ENCODE data around the gene KIF16B.

The KIF16B gene

GRCh38 chr20:16280219-16280618 lies 293.0 kb downstream of the KIF16B start:
- Histone ChIP-seq H3K36me3 (ENCODE audit: insufficient read depth, low read length) (no peaks in the 10 kb centered on the region), H3K27ac (ENCODE audit: low read depth, low read length) (no peak overlapping the region), H3K27me3 (ENCODE audit: insufficient read depth, low read length) (no peaks in the 10 kb centered on the region), H3K4me1 (ENCODE audit: control insufficient read depth, insufficient read depth, low read length, unreplicated experiment) (no peaks in the 10 kb centered on the region), H2AFZ (ENCODE audit: low read length, unreplicated experiment) (no peak overlapping the region), H3K4me3 (ENCODE audit: low read depth, low read length) (no peak overlapping the region), H3K79me2 (ENCODE audit: control insufficient read depth, insufficient read depth, low read length, unreplicated experiment) (no peaks in the 10 kb centered on the region)

- H3K27ac ChIP-seq (ENCODE audit: low read depth, low read length) = no peak overlapping the region
- H3K4me1 ChIP-seq (ENCODE audit: control insufficient read depth, insufficient read depth, low read length, unreplicated experiment) = no peaks in the 10 kb centered on the region
- no peak overlapping the region for H3K4me3 ChIP-seq (ENCODE audit: low read depth, low read length)
- no peaks in the 10 kb centered on the region for H3K36me3 ChIP-seq (ENCODE audit: insufficient read depth, low read length)
- H3K79me2 ChIP-seq (ENCODE audit: control insufficient read depth, insufficient read depth, low read length, unreplicated experiment) = no peaks in the 10 kb centered on the region
- no peak overlapping the region for H2AFZ ChIP-seq (ENCODE audit: low read length, unreplicated experiment)
- no peaks in the 10 kb centered on the region for H3K27me3 ChIP-seq (ENCODE audit: insufficient read depth, low read length)
Measured at GRCh38 chr20:16279320-16279719, 293.9 kb downstream of the KIF16B start.

- Histone ChIP-seq H3K36me3 (ENCODE audit: insufficient read depth, low read length) (no peaks in the 10 kb centered on the region), H3K27me3 (ENCODE audit: insufficient read depth, low read length) (no peaks in the 10 kb centered on the region), H3K79me2 (ENCODE audit: control insufficient read depth, insufficient read depth, low read length, unreplicated experiment) (no peaks in the 10 kb centered on the region), H3K4me1 (ENCODE audit: control insufficient read depth, insufficient read depth, low read length, unreplicated experiment) (no peaks in the 10 kb centered on the region), H3K4me3 (ENCODE audit: low read depth, low read length) (no peak overlapping the region), H2AFZ (ENCODE audit: low read length, unreplicated experiment) (no peak overlapping the region), H3K27ac (ENCODE audit: low read depth, low read length) (no peak overlapping the region)
Measured at GRCh38 chr20:16273812-16274555, 299.3 kb downstream of the KIF16B start.

- no peaks in the 10 kb centered on the region for H3K36me3 ChIP-seq (ENCODE audit: insufficient read depth, low read length)
- no peak overlapping the region for H3K4me3 ChIP-seq (ENCODE audit: low read depth, low read length)
- no peaks in the 10 kb centered on the region for H3K4me1 ChIP-seq (ENCODE audit: control insufficient read depth, insufficient read depth, low read length, unreplicated experiment)
- H3K79me2 ChIP-seq (ENCODE audit: control insufficient read depth, insufficient read depth, low read length, unreplicated experiment) = no peaks in the 10 kb centered on the region
- no peak overlapping the region for H2AFZ ChIP-seq (ENCODE audit: low read length, unreplicated experiment)
- no peak overlapping the region for H3K27ac ChIP-seq (ENCODE audit: low read depth, low read length)
- H3K27me3 ChIP-seq (ENCODE audit: insufficient read depth, low read length) = no peaks in the 10 kb centered on the region
Measured at GRCh38 chr20:16272780-16273360, 300.4 kb downstream of the KIF16B start.

- no peaks in the 10 kb centered on the region for H3K27me3 ChIP-seq (ENCODE audit: insufficient read depth, low read length)
- H3K79me2 ChIP-seq (ENCODE audit: control insufficient read depth, insufficient read depth, low read length, unreplicated experiment) = no peaks in the 10 kb centered on the region
- H3K4me3 ChIP-seq (ENCODE audit: low read depth, low read length) = no peak overlapping the region
- H3K4me1 ChIP-seq (ENCODE audit: control insufficient read depth, insufficient read depth, low read length, unreplicated experiment) = no peaks in the 10 kb centered on the region
- no peaks in the 10 kb centered on the region for H3K36me3 ChIP-seq (ENCODE audit: insufficient read depth, low read length)
- H2AFZ ChIP-seq (ENCODE audit: low read length, unreplicated experiment) = no peak overlapping the region
- no peak overlapping the region for H3K27ac ChIP-seq (ENCODE audit: low read depth, low read length)
Measured at GRCh38 chr20:16271450-16271849, 301.8 kb downstream of the KIF16B start.

- Histone ChIP-seq H3K36me3 (ENCODE audit: insufficient read depth, low read length) (no peaks in the 10 kb centered on the region), H3K79me2 (ENCODE audit: control insufficient read depth, insufficient read depth, low read length, unreplicated experiment) (no peaks in the 10 kb centered on the region), H3K27me3 (ENCODE audit: insufficient read depth, low read length) (no peaks in the 10 kb centered on the region), H3K27ac (ENCODE audit: low read depth, low read length) (no peak overlapping the region), H3K4me3 (ENCODE audit: low read depth, low read length) (no peak overlapping the region), H3K4me1 (ENCODE audit: control insufficient read depth, insufficient read depth, low read length, unreplicated experiment) (no peaks in the 10 kb centered on the region), H2AFZ (ENCODE audit: low read length, unreplicated experiment) (no peak overlapping the region)
Measured at GRCh38 chr20:16270989-16271388, 302.3 kb downstream of the KIF16B start.

GRCh38 chr20:16270314-16270931 lies 302.8 kb downstream of the KIF16B start:
- Histone ChIP-seq H3K27ac (ENCODE audit: low read depth, low read length) (no peak overlapping the region), H3K79me2 (ENCODE audit: control insufficient read depth, insufficient read depth, low read length, unreplicated experiment) (no peaks in the 10 kb centered on the region), H3K4me3 (ENCODE audit: low read depth, low read length) (no peak overlapping the region), H3K4me1 (ENCODE audit: control insufficient read depth, insufficient read depth, low read length, unreplicated experiment) (no peaks in the 10 kb centered on the region), H2AFZ (ENCODE audit: low read length, unreplicated experiment) (no peak overlapping the region), H3K27me3 (ENCODE audit: insufficient read depth, low read length) (no peaks in the 10 kb centered on the region), H3K36me3 (ENCODE audit: insufficient read depth, low read length) (no peaks in the 10 kb centered on the region)

- Histone ChIP-seq H3K79me2 (ENCODE audit: control insufficient read depth, insufficient read depth, low read length, unreplicated experiment) (no peaks in the 10 kb centered on the region), H3K36me3 (ENCODE audit: insufficient read depth, low read length) (no peaks in the 10 kb centered on the region), H3K4me1 (ENCODE audit: control insufficient read depth, insufficient read depth, low read length, unreplicated experiment) (no peaks in the 10 kb centered on the region), H2AFZ (ENCODE audit: low read length, unreplicated experiment) (no peak overlapping the region), H3K4me3 (ENCODE audit: low read depth, low read length) (no peak overlapping the region), H3K27ac (ENCODE audit: low read depth, low read length) (no peak overlapping the region), H3K27me3 (ENCODE audit: insufficient read depth, low read length) (no peaks in the 10 kb centered on the region)
Measured at GRCh38 chr20:16267526-16267925, 305.7 kb downstream of the KIF16B start.

GRCh38 chr20:16265334-16265733 lies 307.9 kb downstream of the KIF16B start:
- Histone ChIP-seq H3K79me2 (ENCODE audit: control insufficient read depth, insufficient read depth, low read length, unreplicated experiment) (no peaks in the 10 kb centered on the region), H3K4me3 (ENCODE audit: low read depth, low read length) (no peak overlapping the region), H2AFZ (ENCODE audit: low read length, unreplicated experiment) (no peak overlapping the region), H3K36me3 (ENCODE audit: insufficient read depth, low read length) (no peaks in the 10 kb centered on the region), H3K4me1 (ENCODE audit: control insufficient read depth, insufficient read depth, low read length, unreplicated experiment) (no peaks in the 10 kb centered on the region), H3K27ac (ENCODE audit: low read depth, low read length) (no peak overlapping the region), H3K27me3 (ENCODE audit: insufficient read depth, low read length) (no peaks in the 10 kb centered on the region)

- Histone ChIP-seq H3K27me3 (ENCODE audit: insufficient read depth, low read length) (no peaks in the 10 kb centered on the region), H3K4me3 (ENCODE audit: low read depth, low read length) (no peak overlapping the region), H3K36me3 (ENCODE audit: insufficient read depth, low read length) (no peaks in the 10 kb centered on the region), H3K4me1 (ENCODE audit: control insufficient read depth, insufficient read depth, low read length, unreplicated experiment) (no peaks in the 10 kb centered on the region), H2AFZ (ENCODE audit: low read length, unreplicated experiment) (no peak overlapping the region), H3K79me2 (ENCODE audit: control insufficient read depth, insufficient read depth, low read length, unreplicated experiment) (no peaks in the 10 kb centered on the region), H3K27ac (ENCODE audit: low read depth, low read length) (no peak overlapping the region)
Measured at GRCh38 chr20:16263582-16263981, 309.7 kb downstream of the KIF16B start.

- no peak overlapping the region for H3K27ac ChIP-seq (ENCODE audit: low read depth, low read length)
- no peaks in the 10 kb centered on the region for H3K4me1 ChIP-seq (ENCODE audit: control insufficient read depth, insufficient read depth, low read length, unreplicated experiment)
- no peak overlapping the region for H2AFZ ChIP-seq (ENCODE audit: low read length, unreplicated experiment)
- H3K79me2 ChIP-seq (ENCODE audit: control insufficient read depth, insufficient read depth, low read length, unreplicated experiment) = no peaks in the 10 kb centered on the region
- H3K4me3 ChIP-seq (ENCODE audit: low read depth, low read length) = no peak overlapping the region
- no peaks in the 10 kb centered on the region for H3K36me3 ChIP-seq (ENCODE audit: insufficient read depth, low read length)
- no peaks in the 10 kb centered on the region for H3K27me3 ChIP-seq (ENCODE audit: insufficient read depth, low read length)
Measured at GRCh38 chr20:16262594-16262993, 310.7 kb downstream of the KIF16B start.
